ENCODE measurements around the gene NRL.

The NRL gene

GRCh38 chr14:24136684-24137528 lies 22.2 kb upstream of the NRL start:
- no peak for TF ChIP-seq CTCF (IDR thresholded peaks at IDR 0.05; ENCODE audit: insufficient read depth, missing control alignments)
- no peak for FAIRE-seq
- DNase-seq (ENCODE audit: insufficient read length, low spot score): no peak

GRCh38 chr14:24135834-24136683 lies 21.3 kb upstream of the NRL start, which contains the start of gene PSME1:
PSME1 (plus strand) TSS chr14:24136194; CDS start chr14:24136263, 69 bp downstream.
- DNase-seq (ENCODE audit: insufficient read length, low spot score) (peak; percentile 90), FAIRE-seq (no peak)
- no peak for TF ChIP-seq CTCF (IDR thresholded peaks at IDR 0.05; ENCODE audit: insufficient read depth, missing control alignments)

GRCh38 chr14:24135584-24135833 lies 20.8 kb upstream of the NRL start:
- TF ChIP-seq CTCF (IDR thresholded peaks at IDR 0.05; ENCODE audit: insufficient read depth, missing control alignments): no peak
- DNase-seq (ENCODE audit: insufficient read length, low spot score) (no peak), FAIRE-seq (no peak)

- no peak for TF ChIP-seq CTCF (IDR thresholded peaks at IDR 0.05; ENCODE audit: insufficient read depth, missing control alignments)
- FAIRE-seq (no peak), DNase-seq (ENCODE audit: insufficient read length, low spot score) (no peak)
Measured at GRCh38 chr14:24133735-24134134, 19.0 kb upstream of the NRL start.

GRCh38 chr14:24132976-24133375 lies 18.2 kb upstream of the NRL start:
- no peak for TF ChIP-seq CTCF (IDR thresholded peaks at IDR 0.05; ENCODE audit: insufficient read depth, missing control alignments)
- no peak for DNase-seq (ENCODE audit: insufficient read length, low spot score)
- FAIRE-seq: no peak

- DNase-seq (ENCODE audit: insufficient read length, low spot score): no peak
- FAIRE-seq: no peak
- no peak for TF ChIP-seq CTCF (IDR thresholded peaks at IDR 0.05; ENCODE audit: insufficient read depth, missing control alignments)
Measured at GRCh38 chr14:24132061-24132685, 17.4 kb upstream of the NRL start.

All from D721Med (cell line).